ENCODE results near the gene SCEL.

SCEL gene

DNA sequence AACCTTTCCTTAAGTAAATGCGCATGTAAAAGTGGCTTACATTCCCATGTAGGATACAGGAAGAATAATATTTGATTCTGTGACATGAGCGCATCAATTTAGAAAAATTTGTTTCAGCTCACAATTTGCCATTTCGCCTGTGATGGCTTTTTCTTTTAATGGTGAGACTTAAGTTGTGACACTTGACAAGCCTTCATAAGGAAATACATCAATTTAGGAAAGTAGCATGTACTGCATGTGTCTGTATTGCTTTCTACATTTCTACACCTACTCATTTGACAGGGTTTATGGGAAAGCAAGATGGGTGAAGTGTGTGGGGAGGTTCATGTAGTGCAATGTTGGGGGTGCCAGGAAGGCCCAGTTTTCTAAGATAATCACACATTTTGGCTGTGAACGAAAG is 12.1 kb upstream of the SCEL start:
- Mint-ChIP-seq H3K36me3 (ENCODE audit: low read depth) (no peaks in the 10 kb centered on the region), H3K27me3 (ENCODE audit: low read depth, poor library complexity) (peaks cover 7% of the 10 kb centered on the region), H3K4me3 (no peak overlapping the region), H3K27ac (no peak overlapping the region), H3K9me3 (no peaks in the 10 kb centered on the region), H3K4me1 (peaks cover 14% of the 10 kb centered on the region)
- TF ChIP-seq, protein P1, sequence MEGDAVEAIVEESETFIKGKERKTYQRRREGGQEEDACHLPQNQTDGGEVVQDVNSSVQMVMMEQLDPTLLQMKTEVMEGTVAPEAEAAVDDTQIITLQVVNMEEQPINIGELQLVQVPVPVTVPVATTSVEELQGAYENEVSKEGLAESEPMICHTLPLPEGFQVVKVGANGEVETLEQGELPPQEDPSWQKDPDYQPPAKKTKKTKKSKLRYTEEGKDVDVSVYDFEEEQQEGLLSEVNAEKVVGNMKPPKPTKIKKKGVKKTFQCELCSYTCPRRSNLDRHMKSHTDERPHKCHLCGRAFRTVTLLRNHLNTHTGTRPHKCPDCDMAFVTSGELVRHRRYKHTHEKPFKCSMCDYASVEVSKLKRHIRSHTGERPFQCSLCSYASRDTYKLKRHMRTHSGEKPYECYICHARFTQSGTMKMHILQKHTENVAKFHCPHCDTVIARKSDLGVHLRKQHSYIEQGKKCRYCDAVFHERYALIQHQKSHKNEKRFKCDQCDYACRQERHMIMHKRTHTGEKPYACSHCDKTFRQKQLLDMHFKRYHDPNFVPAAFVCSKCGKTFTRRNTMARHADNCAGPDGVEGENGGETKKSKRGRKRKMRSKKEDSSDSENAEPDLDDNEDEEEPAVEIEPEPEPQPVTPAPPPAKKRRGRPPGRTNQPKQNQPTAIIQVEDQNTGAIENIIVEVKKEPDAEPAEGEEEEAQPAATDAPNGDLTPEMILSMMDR (IDR thresholded peaks at IDR 0.05): no peak
- no peak for DNase-seq

- Mint-ChIP-seq H3K4me1 (peaks cover 21% of the 10 kb centered on the region), H3K4me3 (no peak overlapping the region), H3K36me3 (ENCODE audit: low read depth) (no peaks in the 10 kb centered on the region), H3K27ac (peak overlapping the region; percentile 66), H3K9me3 (no peaks in the 10 kb centered on the region), H3K27me3 (ENCODE audit: low read depth, poor library complexity) (peaks cover 7% of the 10 kb centered on the region)
- DNase-seq: no peak
- TF ChIP-seq, protein P1 (IDR thresholded peaks at IDR 0.05): no peak
Observed at GRCh38 chr13:77523834-77524728, 11.4 kb upstream of the SCEL start.

- H3K9me3 Mint-ChIP-seq: no peaks in the 10 kb centered on the region
- H3K4me1 Mint-ChIP-seq: peaks cover 22% of the 10 kb centered on the region
- no peak overlapping the region for H3K27ac Mint-ChIP-seq
- H3K27me3 Mint-ChIP-seq (ENCODE audit: low read depth, poor library complexity): peaks cover 3% of the 10 kb centered on the region
- H3K36me3 Mint-ChIP-seq (ENCODE audit: low read depth): no peaks in the 10 kb centered on the region
- DNase-seq: no peak
- TF ChIP-seq, protein P1 (IDR thresholded peaks at IDR 0.05): no peak
- no peak overlapping the region for H3K4me3 Mint-ChIP-seq
Observed at GRCh38 chr13:77528414-77528813, 7.1 kb upstream of the SCEL start.

DNA sequence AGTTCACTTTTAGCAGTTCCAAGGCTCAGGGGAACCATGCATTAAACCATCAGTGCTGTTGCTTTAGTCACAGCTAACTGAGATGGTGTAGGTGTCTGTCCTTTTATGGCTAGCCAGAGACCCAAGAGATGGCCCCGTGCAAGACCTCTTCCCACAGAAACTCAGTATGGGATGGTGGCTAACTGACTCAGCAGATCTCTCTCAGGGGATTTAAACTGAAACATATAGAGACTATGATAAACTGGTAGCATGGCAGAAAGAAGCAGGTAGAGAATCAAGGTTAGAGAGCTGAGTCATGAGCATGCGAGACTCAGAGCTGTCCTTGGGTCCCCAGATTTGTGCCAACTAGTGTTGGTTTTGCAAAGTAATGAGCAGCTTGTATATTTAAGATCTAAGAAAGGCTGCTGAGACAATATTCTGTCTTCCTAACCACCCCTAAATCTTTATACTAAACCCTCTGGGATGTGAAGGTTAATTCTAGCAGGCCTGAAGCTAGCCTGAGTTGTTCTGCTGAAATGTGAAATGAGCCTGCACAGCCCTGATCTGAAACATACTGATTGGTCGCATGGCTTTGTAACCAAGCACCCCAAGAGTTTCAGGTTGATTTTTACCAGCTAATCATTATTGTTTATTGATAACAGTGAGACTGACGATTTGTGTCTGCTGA is 6.5 kb upstream of the SCEL start:
- peaks cover 3% of the 10 kb centered on the region for H3K27me3 Mint-ChIP-seq (ENCODE audit: low read depth, poor library complexity)
- no peak overlapping the region for H3K27ac Mint-ChIP-seq
- H3K9me3 Mint-ChIP-seq: no peaks in the 10 kb centered on the region
- H3K36me3 Mint-ChIP-seq (ENCODE audit: low read depth): no peaks in the 10 kb centered on the region
- no peak for DNase-seq
- TF ChIP-seq, protein P1 (IDR thresholded peaks at IDR 0.05): no peak
- H3K4me1 Mint-ChIP-seq: peaks cover 26% of the 10 kb centered on the region
- no peak overlapping the region for H3K4me3 Mint-ChIP-seq

DNA sequence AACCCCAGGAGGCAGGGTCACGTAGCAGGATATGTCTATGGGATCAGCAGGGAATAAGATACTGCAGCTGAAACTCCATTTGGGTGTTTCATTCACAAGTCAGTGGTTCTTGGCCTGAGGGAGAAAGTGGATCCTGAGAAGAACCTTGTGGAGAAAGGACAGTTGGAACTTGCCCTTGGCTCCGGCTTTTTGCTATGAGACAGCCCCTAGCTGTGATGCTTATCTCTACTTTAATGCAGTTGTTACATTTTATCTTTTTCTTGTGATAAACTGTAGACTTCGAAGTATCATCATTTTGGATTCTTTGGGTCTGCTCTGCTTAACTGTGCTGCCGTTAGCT is 6.0 kb upstream of the SCEL start:
- no peaks in the 10 kb centered on the region for H3K9me3 Mint-ChIP-seq
- TF ChIP-seq, protein P1 (IDR thresholded peaks at IDR 0.05): no peak
- no peaks in the 10 kb centered on the region for H3K36me3 Mint-ChIP-seq (ENCODE audit: low read depth)
- no peak overlapping the region for H3K27ac Mint-ChIP-seq
- H3K4me1 Mint-ChIP-seq: peaks cover 31% of the 10 kb centered on the region
- peaks cover 3% of the 10 kb centered on the region for H3K27me3 Mint-ChIP-seq (ENCODE audit: low read depth, poor library complexity)
- DNase-seq: no peak
- no peak overlapping the region for H3K4me3 Mint-ChIP-seq
